Right renal cortex interstitium (tissue), 3 donors: ENCODE data around the gene MAN2A2. TPM values are rescaled to one million over a fixed set of nuclear protein-coding genes. Genes with fewer than 3 reads are reported as not detected.
"Not testable (repeated sequence)": the region's sequence is repeated elsewhere in the genome, so short reads cannot be mapped to it uniquely, and the experiment has no call there.

Experiments
- DNase-seq, 3 donors: peaks; one replicate each; pipeline ENCODE4 v3.0.0-alpha.2; 2013; ENCODE audit warnings: low read depth in 3 of 3, low spot score in 2 of 3
- polyA plus RNA-seq, 3 donors: library from polyadenylated mRNA; unstranded; fragments of 120-200 nt; gene quantifications; one replicate each; pipeline ENCODE4 v1.2.1, GENCODE V29; 2013; ENCODE audit not compliant: insufficient read length in 3 of 3

MAN2A2 gene
- polyA plus RNA-seq, 3 donors, result 36.0 to 40.8 (median 37.8) TPM

- DNase-seq, result no peak
Measured at GRCh38 chr15:90915808-90916440, 12.8 kb downstream of the MAN2A2 start.

DNA sequence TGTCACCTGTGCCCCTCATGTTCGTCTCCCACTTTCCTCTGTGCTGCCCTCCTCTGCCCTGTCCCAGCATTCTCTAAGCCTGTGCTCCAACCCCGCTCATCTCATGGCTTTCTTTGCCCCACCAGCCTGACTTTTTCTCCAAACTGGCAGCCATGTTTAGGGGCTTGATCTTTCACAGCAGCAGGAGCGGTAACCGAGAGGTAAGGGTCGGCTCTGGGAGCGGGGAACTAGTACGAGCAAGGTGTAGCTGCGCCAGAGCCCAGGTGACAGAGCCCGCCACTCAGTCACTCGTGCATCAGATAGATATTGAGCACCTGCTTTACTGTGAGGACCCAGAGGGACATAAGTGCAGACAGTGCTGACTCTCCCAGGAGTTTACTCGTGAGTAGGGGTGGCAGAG, 13.4 kb downstream of the MAN2A2 start:
- DNase-seq, result no peak

DNA sequence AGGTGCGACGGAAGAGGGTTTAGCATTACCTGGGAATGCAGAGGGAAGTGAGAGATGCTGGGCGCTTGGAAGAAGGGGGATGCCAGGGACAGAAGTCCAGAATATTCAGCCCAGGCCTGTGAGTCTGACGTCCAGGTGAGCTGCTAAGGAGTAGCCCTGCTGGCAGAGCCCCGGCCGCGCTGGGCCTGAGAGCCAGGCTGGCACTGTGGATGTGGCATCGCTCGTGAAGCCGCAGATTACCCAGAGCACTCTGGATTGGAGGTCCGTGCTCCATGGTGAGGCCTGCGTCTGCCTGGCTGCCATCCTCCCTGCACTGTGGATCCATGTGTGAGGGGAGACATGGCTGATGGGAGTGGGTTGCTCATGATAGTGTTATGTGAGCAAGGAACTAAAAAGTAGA, 14.5 kb downstream of the MAN2A2 start:
- DNase-seq, result no peak

DNA sequence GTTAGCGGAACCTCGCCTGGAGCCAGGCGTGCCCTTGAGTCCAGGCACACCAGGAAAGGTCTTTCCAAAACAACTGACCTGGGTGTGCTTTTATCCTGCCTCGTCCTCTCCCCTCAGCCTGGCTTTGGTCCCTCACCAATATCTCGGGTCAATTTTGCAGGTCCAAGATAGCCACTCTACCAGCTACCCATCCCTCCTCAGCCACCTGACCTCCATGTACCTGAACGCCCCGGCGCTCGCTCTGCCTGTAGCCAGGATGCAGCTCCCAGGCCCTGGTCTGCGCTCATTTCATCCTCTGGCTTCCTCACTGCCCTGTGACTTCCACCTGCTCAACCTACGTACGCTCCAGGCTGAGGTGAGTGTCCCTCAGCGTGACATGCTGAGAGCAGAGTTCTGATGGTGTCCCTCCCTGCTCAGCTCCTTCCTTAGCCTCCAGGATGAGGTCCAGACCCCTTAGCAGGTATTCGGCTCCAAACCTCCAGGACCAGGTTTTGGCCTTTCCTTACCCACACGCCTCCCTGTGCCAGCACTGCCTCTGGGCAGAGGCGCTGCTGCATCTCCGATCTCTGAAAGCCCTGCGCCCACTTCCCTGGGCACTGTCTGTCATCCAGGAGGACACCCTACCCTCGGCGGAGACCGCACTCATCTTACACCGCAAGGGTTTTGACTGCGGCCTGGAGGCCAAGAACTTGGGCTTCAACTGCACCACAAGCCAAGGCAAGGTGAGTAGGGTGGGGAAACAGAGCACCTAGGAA, 15.1 kb downstream of the MAN2A2 start:
- DNase-seq, result no peak

- no peak for DNase-seq
Measured at GRCh38 chr15:90918835-90919234, 15.7 kb downstream of the MAN2A2 start.

GRCh38 chr15:90921887-90922286, 18.8 kb downstream of the MAN2A2 start:
- no peak for DNase-seq

DNA sequence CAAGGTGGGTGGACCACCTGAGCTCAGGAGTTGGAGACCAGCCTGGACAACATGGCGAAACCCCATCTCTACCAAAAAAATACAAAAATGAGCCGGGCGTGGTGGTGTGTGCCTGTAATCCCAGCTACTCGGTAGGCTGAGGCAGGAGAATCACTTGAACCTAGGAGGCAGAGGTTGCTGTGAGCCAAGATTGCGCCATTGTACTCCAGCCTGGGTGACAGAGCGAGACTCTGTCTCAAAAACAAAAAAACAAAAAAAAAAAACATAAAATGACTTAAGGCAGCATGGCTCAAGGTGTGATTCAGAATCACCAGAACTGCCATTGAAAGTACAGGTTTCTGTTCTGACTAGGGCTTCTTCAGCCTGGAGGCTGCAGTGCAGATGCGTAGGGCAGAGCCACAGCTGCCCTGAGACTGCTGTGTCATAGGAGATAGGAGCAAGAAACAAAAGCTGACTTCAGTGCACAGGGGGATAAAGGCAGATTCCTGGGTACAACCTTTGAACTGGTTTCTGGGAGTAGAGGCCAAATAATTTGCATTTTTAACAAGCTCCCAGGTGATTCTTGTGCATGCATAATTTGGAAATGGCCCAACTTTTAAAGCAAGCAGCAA, 19.7 kb downstream of the MAN2A2 start:
- DNase-seq, result not testable (repeated sequence)

DNA sequence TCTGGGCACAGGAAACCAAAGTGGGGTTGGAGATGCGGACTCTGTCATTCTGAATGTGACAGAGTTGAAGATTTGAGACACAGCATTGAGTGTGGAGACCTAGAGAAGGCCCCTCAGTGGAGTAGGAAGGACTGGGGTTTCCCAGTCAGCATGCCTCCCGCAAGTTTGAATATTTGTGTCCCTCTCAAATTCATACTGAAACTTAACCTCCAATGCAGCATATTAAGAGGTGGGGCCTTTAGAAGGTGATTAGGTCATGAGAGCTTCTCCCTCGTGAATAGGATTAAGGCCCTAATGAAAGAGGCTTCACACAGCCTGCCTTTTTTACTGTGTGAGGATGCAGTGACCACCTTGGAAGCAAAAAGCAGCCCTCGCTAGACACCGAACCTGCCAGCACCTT, 21.3 kb downstream of the MAN2A2 start:
- no peak for DNase-seq

- not testable (repeated sequence) for DNase-seq
Measured at GRCh38 chr15:90926766-90927165, 23.7 kb downstream of the MAN2A2 start.

- DNase-seq, result not testable (repeated sequence)
Measured at GRCh38 chr15:90928106-90928505, 25.0 kb downstream of the MAN2A2 start.

DNA sequence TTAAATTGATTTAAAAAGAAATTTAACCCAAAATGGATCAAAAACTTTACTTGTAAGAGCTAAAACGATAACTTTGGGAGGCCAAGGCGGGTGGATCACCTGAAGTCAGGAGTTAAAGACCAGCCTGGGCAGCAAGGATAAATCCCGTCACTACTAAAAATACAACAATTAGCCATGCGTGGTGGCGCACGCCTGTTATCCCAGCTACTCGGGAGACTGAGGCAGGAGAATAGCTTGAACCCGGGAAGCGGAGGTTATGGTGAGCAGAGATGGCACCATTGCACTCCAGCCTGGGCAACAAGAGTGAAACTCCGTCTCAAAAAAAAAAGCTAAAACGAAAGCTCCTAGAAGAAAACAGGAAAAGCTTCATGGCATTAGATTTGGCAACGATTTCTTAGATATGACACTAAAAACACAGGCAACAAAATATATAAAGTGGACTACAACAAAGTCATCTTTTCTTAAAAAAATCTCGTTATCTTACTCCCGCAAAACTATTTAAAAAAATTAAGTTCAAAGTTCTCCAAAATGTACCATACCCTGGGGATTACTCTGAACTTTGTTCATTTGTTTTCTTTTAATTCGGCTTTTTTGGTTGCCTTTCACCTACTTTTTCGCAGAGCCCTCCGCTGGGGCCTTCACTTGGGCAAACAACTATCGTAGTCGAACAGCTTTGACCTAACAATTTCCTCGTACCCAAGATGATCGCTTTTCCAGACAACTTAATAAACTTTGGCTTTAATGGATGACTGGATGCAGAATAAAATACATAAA, 26.3 kb downstream of the MAN2A2 start:
- no peak for DNase-seq

GRCh38 chr15:90930861-90931574, 27.9 kb downstream of the MAN2A2 start:
- DNase-seq, result no peak

- DNase-seq, result no peak
Measured at GRCh38 chr15:90931575-90931827, 28.4 kb downstream of the MAN2A2 start.

DNA sequence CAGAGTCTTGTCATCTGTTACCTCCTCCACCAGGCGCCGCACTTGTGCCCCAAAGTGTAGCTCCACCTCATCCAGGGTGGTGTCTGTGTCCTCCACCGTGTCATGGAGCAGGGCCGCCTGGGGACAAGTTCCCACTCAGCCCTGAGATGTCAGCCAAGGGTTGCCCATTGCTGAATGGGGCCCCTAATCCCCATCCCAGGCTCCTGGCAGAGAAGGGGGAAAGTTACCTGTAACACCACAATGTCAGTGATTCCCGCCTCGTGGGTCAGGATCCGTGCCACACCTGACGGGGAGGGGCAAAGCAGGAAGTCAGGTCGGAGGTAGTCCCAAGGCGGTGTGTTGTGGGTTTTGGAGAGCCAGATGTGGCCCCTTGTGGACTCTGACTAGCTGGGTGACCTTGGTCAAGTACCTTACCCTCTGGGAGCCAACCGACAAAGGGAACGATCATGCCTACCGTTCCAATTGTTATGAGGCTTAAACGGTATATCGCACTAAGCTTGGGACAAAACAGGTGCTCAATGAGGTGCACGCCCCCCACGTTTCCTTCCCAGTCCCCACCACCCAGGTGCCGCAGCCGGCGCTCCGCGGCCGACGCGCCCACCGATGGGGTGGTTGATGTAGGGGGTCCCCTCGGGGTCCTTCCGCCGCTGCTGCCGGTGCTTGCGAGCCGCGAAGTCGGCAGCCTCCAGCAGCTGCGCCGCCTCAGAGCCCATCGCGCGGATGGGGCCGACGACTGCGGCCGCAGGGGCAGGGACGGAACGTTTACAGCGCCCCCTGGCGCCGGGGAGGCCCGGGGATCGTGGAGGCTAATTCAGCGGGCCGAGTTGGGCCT, 28.9 kb downstream of the MAN2A2 start, which contains the start of gene HDDC3:
HDDC3 (minus strand) TSS at position 722 of the 832 bp plus-strand sequence; CDS start at position 713, 9 bp downstream.
- DNase-seq, result peak; percentile 29 to 78 (median 60)

DNA sequence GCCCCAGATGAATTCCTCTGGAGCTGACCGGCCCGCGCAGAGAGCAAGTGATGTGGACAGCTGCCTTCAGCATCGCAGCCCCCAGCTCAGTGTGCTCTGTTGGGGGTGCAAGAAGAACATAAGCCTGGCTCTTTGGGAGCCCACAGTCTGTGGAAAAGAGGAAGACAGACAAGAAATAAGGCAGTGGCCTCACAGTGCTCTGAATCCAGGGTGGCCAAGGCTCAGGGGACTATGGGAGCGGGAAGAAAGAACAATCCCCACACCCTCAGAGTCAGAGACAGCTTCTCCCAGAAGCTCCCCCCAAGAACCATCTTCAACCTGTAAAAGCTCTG, 29.5 kb downstream of the MAN2A2 start:
- DNase-seq, result no peak

GRCh38 chr15:90933301-90933700, 30.2 kb downstream of the MAN2A2 start:
- DNase-seq, result no peak

- DNase-seq, result peak in 2 of 3 donors; percentile 68 to 69
Measured at GRCh38 chr15:90934256-90934948, 31.3 kb downstream of the MAN2A2 start.

DNA sequence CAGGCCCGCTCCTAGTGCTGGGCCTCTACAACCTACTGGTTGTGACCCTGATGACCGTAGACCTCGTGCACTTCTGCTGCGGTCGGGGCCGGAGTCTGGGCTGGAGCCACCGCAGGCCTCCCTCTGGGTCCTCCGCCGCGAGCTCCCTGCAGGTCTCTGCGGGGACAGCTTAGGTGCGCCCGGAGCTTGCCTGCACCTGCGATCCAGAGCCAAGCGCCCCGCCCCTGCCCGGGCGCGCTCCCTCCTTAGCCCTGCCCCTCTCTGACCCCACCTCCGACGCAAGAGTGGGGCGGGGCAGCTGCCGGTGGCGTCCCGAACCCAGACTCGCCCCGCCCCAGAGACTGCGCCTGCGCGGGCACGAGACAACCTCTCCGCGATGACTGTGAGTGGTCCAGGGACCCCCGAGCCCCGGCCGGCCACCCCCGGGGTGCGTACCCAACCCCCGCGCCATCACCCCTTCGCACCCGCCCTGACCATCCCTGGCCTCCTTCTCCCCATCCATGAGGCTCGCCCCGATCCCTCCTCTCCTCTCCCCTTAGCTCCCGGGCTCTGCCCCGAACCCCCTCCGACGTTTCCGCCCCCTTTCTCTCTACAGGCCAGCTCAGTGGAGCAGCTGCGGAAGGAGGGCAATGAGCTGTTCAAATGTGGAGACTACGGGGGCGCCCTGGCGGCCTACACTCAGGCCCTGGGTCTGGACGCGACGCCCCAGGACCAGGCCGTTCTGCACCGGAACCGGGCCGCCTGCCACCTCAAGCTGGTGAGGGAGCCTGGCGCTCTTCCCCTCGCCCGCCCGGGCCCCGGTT, 32.0 kb downstream of the MAN2A2 start, which contains the start of gene UNC45A:
UNC45A (plus strand) TSS at position 337 of the 803 bp plus-strand sequence; CDS start at position 377, 40 bp downstream.
- DNase-seq, result peak in 2 of 3 donors; percentile 60 to 87
